ENCODE measurements around the gene SERP2. TPM values are rescaled to one million over a fixed set of nuclear protein-coding genes. Genes with fewer than 3 reads are reported as not detected.

The SERP2 gene
- total RNA-seq, 1 experiment from 2014 or later: 1.8 TPM

- peak overlapping the region; percentile 3 for H3K4me2 ChIP-seq (ENCODE audit: insufficient read depth, insufficient read length, low read length)
- no peak overlapping the region for H3K56ac ChIP-seq (ENCODE audit: insufficient read length, low read depth, low read length)
- H3K23ac ChIP-seq (ENCODE audit: insufficient read length, low read depth, low read length): no peak overlapping the region
- no peak overlapping the region for H4K8ac ChIP-seq (replicated peaks; ENCODE audit: insufficient read length, low read depth, low read length)
- H2BK5ac ChIP-seq (ENCODE audit: insufficient read length, low read length): no peak overlapping the region
- peaks cover 6% of the 10 kb centered on the region for H3K23me2 ChIP-seq (ENCODE audit: insufficient read length, low read depth, low read length, poor library complexity, severe bottlenecking)
- H4K91ac ChIP-seq (ENCODE audit: insufficient read length, low read depth, low read length): no peak overlapping the region
- WGBS (ENCODE audit: extremely low coverage, insufficient read length, low lambda C conversion rate): no CpG with 5 or more reads among the region's 13 CpGs
- H3K9ac ChIP-seq (ENCODE audit: extremely low read depth, insufficient read length, low read length): no peak overlapping the region
- no peak overlapping the region for H4K5ac ChIP-seq (ENCODE audit: insufficient read length, low read depth, low read length)
- Mint-ChIP-seq H3K27me3 (ENCODE audit: low read depth) (peaks cover 4% of the 10 kb centered on the region; the same call in 1 of the 2 replicates), H3K27ac (peak overlapping the region in 1 of 3 experiments; percentile 66; a peak in 3 of 7 replicates), H3K36me3 (ENCODE audit: insufficient read depth in 1 of 3, low read depth in 3 of 3) (no peaks in the 10 kb centered on the region), H3K4me1 (peaks cover 68 to 75% of the 10 kb centered on the region in 2 experiments), H3K4me3 (peak overlapping the region in 1 of 2 experiments; percentile 38; a peak in 3 of 5 replicates), H3K9me3 (no peaks in the 10 kb centered on the region; a peak in 1 of 5 replicates)
- no peak overlapping the region for H3T11ph ChIP-seq (ENCODE audit: low read length)
- no peaks in the 10 kb centered on the region for H3K79me2 ChIP-seq (ENCODE audit: insufficient read depth, low read length)
- no peak overlapping the region for H2AFZ ChIP-seq (ENCODE audit: low read length)
- H2BK120ac ChIP-seq (ENCODE audit: low read depth, low read length, poor library complexity, severe bottlenecking): no peak overlapping the region
- H4K20me1 ChIP-seq (ENCODE audit: control insufficient read depth, insufficient read depth, insufficient read length): no peaks in the 10 kb centered on the region
- no peak for DNase-seq
- H3K4me1 ChIP-seq (ENCODE audit: insufficient read depth, low read length): peaks cover 17% of the 10 kb centered on the region
- H3K79me1 ChIP-seq (ENCODE audit: insufficient read depth, low read depth, low read length, poor library complexity, severe bottlenecking): no peaks in the 10 kb centered on the region
- no peak overlapping the region for H3K14ac ChIP-seq (ENCODE audit: insufficient read depth, low read length)
- no peaks in the 10 kb centered on the region for H3K27me3 ChIP-seq (ENCODE audit: insufficient read depth, low read length)
- no peak overlapping the region for H3K27ac ChIP-seq (ENCODE audit: insufficient read length, low read depth, low read length)
- no peak for TF ChIP-seq CTCF (conservative IDR thresholded peaks at IDR 0.05)
- H2BK15ac ChIP-seq (ENCODE audit: low read depth, low read length): no peak overlapping the region
- H2BK20ac ChIP-seq (ENCODE audit: low read depth, low read length, poor library complexity, severe bottlenecking): no peak overlapping the region
- no peak overlapping the region for H2AK5ac ChIP-seq (ENCODE audit: insufficient read length, low read length)
- H3K4ac ChIP-seq (ENCODE audit: low read depth, low read length): no peak overlapping the region
- H3K18ac ChIP-seq (ENCODE audit: insufficient read length, low read depth, low read length): no peak overlapping the region
- no peak overlapping the region for H2BK12ac ChIP-seq (ENCODE audit: insufficient read length, low read depth, low read length)
- no peaks in the 10 kb centered on the region for H3K9me3 ChIP-seq (ENCODE audit: control insufficient read depth, low read depth, low read length)
Observed at GRCh38 chr13:44402899-44403445, 29.3 kb downstream of the SERP2 start.
